BLaER1 (cell line): Measurements from ENCODE around the gene CCBE1.

Source experiments
- H3K27ac ChIP-seq: shearing (Covaris generic); formaldehyde crosslinking; 2 replicates; pipeline ENCODE4 v1.8.1; 2022
- H3K27me3 ChIP-seq: shearing (Covaris generic); formaldehyde crosslinking; 2 replicates; pipeline ENCODE4 v1.8.1; 2022
- H3K36me3 ChIP-seq: shearing (Covaris generic); formaldehyde crosslinking; 2 replicates; pipeline ENCODE4 v1.8.1; 2022
- H3K4me1 ChIP-seq: shearing (Covaris generic); formaldehyde crosslinking; 2 replicates; pipeline ENCODE4 v1.8.1; 2022
- H3K4me2 ChIP-seq: shearing (Covaris generic); formaldehyde crosslinking; 2 replicates; pipeline ENCODE4 v1.8.1; 2022
- H3K4me3 ChIP-seq: shearing (Covaris generic); formaldehyde crosslinking; 2 replicates; pipeline ENCODE4 v1.8.1; 2022
- H3K9ac ChIP-seq: shearing (Covaris generic); formaldehyde crosslinking; 2 replicates; pipeline ENCODE4 v1.8.1; 2022
- H3K9me3 ChIP-seq: shearing (Covaris generic); formaldehyde crosslinking; 2 replicates; pipeline ENCODE4 v1.8.1; 2022
- H4K20me1 ChIP-seq: shearing (Covaris generic); formaldehyde crosslinking; 2 replicates; pipeline ENCODE4 v1.8.1; 2022
- Cebpa-rat ChIP-seq: shearing (Covaris generic); IDR thresholded peaks from 2 replicates; pipeline ENCODE4 v1.8.1; 2022

The CCBE1 gene

GRCh38 chr18:59515147-59515546 lies 182.1 kb downstream of the CCBE1 start:
- H4K20me1 ChIP-seq = no peaks in the 10 kb centered on the region
- H3K9ac ChIP-seq = no peak overlapping the region
- no peak overlapping the region for H3K4me3 ChIP-seq
- H3K4me1 ChIP-seq = no peaks in the 10 kb centered on the region
- H3K27me3 ChIP-seq = no peaks in the 10 kb centered on the region
- H3K27ac ChIP-seq = no peak overlapping the region
- H3K9me3 ChIP-seq = no peaks in the 10 kb centered on the region
- TF ChIP-seq Cebpa-rat = no peak
- no peak overlapping the region for H3K4me2 ChIP-seq
- H3K36me3 ChIP-seq = no peaks in the 10 kb centered on the region

- no peaks in the 10 kb centered on the region for H3K4me1 ChIP-seq
- H3K27me3 ChIP-seq = no peaks in the 10 kb centered on the region
- no peaks in the 10 kb centered on the region for H4K20me1 ChIP-seq
- no peak overlapping the region for H3K4me3 ChIP-seq
- H3K9ac ChIP-seq = no peak overlapping the region
- no peak overlapping the region for H3K4me2 ChIP-seq
- no peaks in the 10 kb centered on the region for H3K36me3 ChIP-seq
- H3K9me3 ChIP-seq = no peaks in the 10 kb centered on the region
- TF ChIP-seq Cebpa-rat = no peak
- no peak overlapping the region for H3K27ac ChIP-seq
These were observed 183.0 kb downstream of the CCBE1 start for GRCh38 chr18:59514203-59514602.

- H4K20me1 ChIP-seq = no peaks in the 10 kb centered on the region
- H3K9me3 ChIP-seq = no peaks in the 10 kb centered on the region
- no peaks in the 10 kb centered on the region for H3K36me3 ChIP-seq
- no peak for TF ChIP-seq Cebpa-rat
- no peak overlapping the region for H3K4me3 ChIP-seq
- H3K4me1 ChIP-seq = no peaks in the 10 kb centered on the region
- H3K9ac ChIP-seq = no peak overlapping the region
- no peak overlapping the region for H3K27ac ChIP-seq
- no peaks in the 10 kb centered on the region for H3K27me3 ChIP-seq
- H3K4me2 ChIP-seq = no peak overlapping the region
These were observed 185.0 kb downstream of the CCBE1 start for GRCh38 chr18:59512025-59512755.

- H3K9me3 ChIP-seq = peaks cover 9% of the 10 kb centered on the region; the same call in 1 of the 2 replicates
- no peak overlapping the region for H3K27ac ChIP-seq
- H3K27me3 ChIP-seq = no peaks in the 10 kb centered on the region
- H3K9ac ChIP-seq = no peak overlapping the region
- H3K4me3 ChIP-seq = no peak overlapping the region
- no peak overlapping the region for H3K4me2 ChIP-seq
- H4K20me1 ChIP-seq = no peaks in the 10 kb centered on the region
- no peaks in the 10 kb centered on the region for H3K36me3 ChIP-seq
- no peaks in the 10 kb centered on the region for H3K4me1 ChIP-seq
- TF ChIP-seq Cebpa-rat = no peak
These were observed 187.5 kb downstream of the CCBE1 start for GRCh38 chr18:59509481-59510442.

GRCh38 chr18:59505356-59505755 lies 191.9 kb downstream of the CCBE1 start:
- H3K27ac ChIP-seq = no peak overlapping the region
- H3K9ac ChIP-seq = no peak overlapping the region
- H3K4me3 ChIP-seq = no peak overlapping the region
- no peak for TF ChIP-seq Cebpa-rat
- H3K27me3 ChIP-seq = no peaks in the 10 kb centered on the region
- no peaks in the 10 kb centered on the region for H3K36me3 ChIP-seq
- peaks cover 6% of the 10 kb centered on the region for H3K4me1 ChIP-seq
- H3K4me2 ChIP-seq = no peak overlapping the region
- peaks cover 9% of the 10 kb centered on the region; the same call in 1 of the 2 replicates for H3K9me3 ChIP-seq
- H4K20me1 ChIP-seq = no peaks in the 10 kb centered on the region

- H3K36me3 ChIP-seq = no peaks in the 10 kb centered on the region
- no peaks in the 10 kb centered on the region for H3K27me3 ChIP-seq
- no peak for TF ChIP-seq Cebpa-rat
- H4K20me1 ChIP-seq = no peaks in the 10 kb centered on the region
- H3K9me3 ChIP-seq = peaks cover 20% of the 10 kb centered on the region; the same call in 1 of the 2 replicates
- H3K4me3 ChIP-seq = no peak overlapping the region
- peak overlapping the region; percentile 8; the same call in 1 of the 2 replicates for H3K4me2 ChIP-seq
- H3K9ac ChIP-seq = no peak overlapping the region
- H3K27ac ChIP-seq = no peak overlapping the region
- H3K4me1 ChIP-seq = peaks cover 6% of the 10 kb centered on the region
These were observed 194.7 kb downstream of the CCBE1 start for GRCh38 chr18:59502274-59503175.

- TF ChIP-seq Cebpa-rat = no peak
- peak overlapping the region; percentile 8; the same call in 1 of the 2 replicates for H3K4me2 ChIP-seq
- no peaks in the 10 kb centered on the region for H3K27me3 ChIP-seq
- peaks cover 6% of the 10 kb centered on the region for H3K4me1 ChIP-seq
- H3K36me3 ChIP-seq = no peaks in the 10 kb centered on the region
- no peak overlapping the region for H3K27ac ChIP-seq
- no peak overlapping the region for H3K9ac ChIP-seq
- H3K4me3 ChIP-seq = no peak overlapping the region
- no peaks in the 10 kb centered on the region for H4K20me1 ChIP-seq
- H3K9me3 ChIP-seq = peaks cover 20% of the 10 kb centered on the region; the same call in 1 of the 2 replicates
These were observed 195.3 kb downstream of the CCBE1 start for GRCh38 chr18:59501920-59502273.

- no peak overlapping the region for H3K4me3 ChIP-seq
These were observed 196.5 kb downstream of the CCBE1 start for GRCh38 chr18:59500765-59501164.

GRCh38 chr18:59498506-59499086 lies 198.6 kb downstream of the CCBE1 start:
- no peaks in the 10 kb centered on the region for H3K27me3 ChIP-seq
- peaks cover 11% of the 10 kb centered on the region; the same call in 1 of the 2 replicates for H3K9me3 ChIP-seq
- no peak for TF ChIP-seq Cebpa-rat
- no peak overlapping the region for H3K4me2 ChIP-seq
- H4K20me1 ChIP-seq = no peaks in the 10 kb centered on the region
- H3K27ac ChIP-seq = no peak overlapping the region
- no peaks in the 10 kb centered on the region for H3K36me3 ChIP-seq
- H3K4me3 ChIP-seq = no peak overlapping the region
- peaks cover 6% of the 10 kb centered on the region for H3K4me1 ChIP-seq
- H3K9ac ChIP-seq = no peak overlapping the region

More at GRCh38 chr18:59500765-59501164, 196.5 kb downstream of the CCBE1 start:
- Histone ChIP-seq H4K20me1 (no peaks in the 10 kb centered on the region), H3K9ac (no peak overlapping the region), H3K4me1 (peaks cover 6% of the 10 kb centered on the region), H3K36me3 (no peaks in the 10 kb centered on the region), H3K9me3 (peaks cover 12% of the 10 kb centered on the region; the same call in 1 of the 2 replicates), H3K4me2 (no peak overlapping the region), H3K27ac (no peak overlapping the region), H3K27me3 (no peaks in the 10 kb centered on the region)
- no peak for TF ChIP-seq Cebpa-rat
